NCI-H2081 treated with DMSO at 0.1 percent for 48 hours (cell line): ENCODE measurements around the gene POFUT2.
"Not testable (repeated sequence)": the region's sequence is repeated elsewhere in the genome, so short reads cannot be mapped to it uniquely, and the experiment has no call there.

Experiments used
- DNase-seq: peaks from one replicate; lab custom pipeline; 2025; lab: John Stamatoyannopoulos, UW

Gene POFUT2

DNA sequence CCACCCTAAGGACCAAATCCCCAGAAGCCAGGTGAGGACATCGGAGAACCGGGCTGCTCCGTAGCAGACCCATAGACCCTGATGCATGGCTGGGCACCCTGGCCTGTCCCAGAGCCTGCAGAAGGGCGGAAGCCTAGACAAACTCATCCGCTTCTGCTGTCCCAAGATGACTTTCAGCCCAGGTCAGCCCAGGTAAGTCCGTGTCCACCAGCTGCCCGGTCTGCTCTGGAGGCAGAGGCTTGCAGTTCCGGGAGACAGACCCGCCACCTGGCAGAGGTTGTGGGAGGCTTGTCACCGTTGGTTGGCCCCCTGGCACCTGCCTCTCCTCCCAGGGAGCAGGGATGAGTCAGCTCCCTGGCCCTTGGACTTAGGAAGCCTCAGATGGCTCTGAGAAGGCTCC lies 22.8 kb upstream of the POFUT2 start:
- no peak for DNase-seq

- no peak for DNase-seq
Measured at GRCh38 chr21:45309987-45310381, 22.3 kb upstream of the POFUT2 start.

- no peak for DNase-seq
Measured at GRCh38 chr21:45309069-45309986, 21.6 kb upstream of the POFUT2 start.

DNA sequence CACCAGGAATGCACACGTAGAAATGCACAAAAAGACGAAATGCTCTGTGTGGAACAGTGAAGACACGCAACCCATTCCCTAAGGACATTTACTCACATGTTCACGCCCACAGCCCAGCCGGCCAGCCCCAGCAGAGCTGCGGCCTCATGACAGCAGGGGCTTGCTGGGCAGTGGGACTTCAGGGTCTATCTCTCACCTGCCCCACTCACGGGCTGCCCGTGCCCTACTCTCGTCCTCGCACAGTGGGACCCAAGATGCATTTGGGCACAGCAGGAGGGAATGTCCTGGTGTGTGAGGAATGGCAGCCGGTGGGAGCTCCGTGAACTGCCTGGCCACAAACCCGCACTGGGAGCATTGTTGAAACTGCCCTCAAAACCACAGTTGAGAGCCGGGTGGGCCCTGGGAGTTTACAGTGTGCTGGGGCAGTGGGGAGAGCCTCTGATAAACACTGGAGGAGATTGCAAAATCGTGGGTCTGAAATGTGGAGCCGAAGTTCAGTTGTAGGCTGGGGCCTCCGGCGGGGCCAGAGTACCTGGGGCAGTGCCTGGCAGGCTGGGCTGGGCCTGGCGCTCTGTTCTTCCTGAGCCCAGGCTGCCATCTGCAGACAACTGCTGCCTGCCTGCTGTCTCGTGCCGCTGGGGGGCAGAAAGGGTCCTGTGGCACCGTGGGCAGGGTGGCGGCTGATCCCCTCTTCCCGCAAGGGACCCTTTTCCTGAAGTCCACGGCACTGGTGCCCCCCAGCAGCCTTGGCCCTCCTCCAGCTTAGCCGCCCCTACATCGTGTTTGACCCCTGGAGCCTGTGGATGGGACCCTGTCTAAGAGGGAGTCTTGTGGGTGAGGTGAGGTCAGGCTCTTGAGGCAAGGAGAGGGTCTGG lies 20.7 kb upstream of the POFUT2 start:
- DNase-seq = no peak

- not testable (repeated sequence) for DNase-seq
Measured at GRCh38 chr21:45307597-45308158, 20.0 kb upstream of the POFUT2 start.

DNA sequence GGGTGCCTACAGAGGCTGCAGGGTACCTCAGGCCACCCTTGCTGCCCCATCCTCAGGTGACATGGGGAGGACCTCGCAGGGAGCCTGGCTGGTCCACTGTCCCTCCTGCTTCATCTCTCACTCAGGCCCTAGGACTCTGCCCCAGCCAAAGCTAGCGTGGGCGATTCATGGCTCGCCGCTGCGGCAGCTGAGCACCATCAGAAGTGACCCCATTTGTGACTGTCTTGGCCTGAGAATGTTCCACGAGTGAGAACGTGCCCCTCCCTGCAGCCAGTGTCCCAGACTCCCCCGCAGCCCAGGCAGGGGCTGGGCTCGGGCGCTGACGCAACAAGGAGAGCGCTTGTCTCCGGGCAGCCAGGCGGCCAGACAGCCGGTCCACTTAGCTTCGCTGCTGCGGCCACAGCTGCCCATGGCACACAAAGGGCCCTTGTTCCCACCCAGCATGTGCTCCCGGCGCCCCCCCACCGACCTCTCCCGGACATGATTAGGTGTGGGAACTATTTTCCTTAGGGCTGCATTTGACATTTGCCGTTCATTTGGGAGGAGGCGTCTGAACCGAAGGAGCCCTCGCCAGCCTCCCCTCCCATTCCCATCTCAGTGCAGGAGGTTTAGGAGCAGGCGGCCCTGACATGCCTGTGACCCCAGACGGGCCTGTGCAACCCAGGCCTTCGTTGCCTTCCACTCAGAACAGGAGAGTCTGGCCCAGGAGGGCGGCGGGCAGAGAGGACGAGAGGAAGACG lies 19.3 kb upstream of the POFUT2 start:
- DNase-seq = no peak

- DNase-seq = no peak
Measured at GRCh38 chr21:45306453-45306831, 18.7 kb upstream of the POFUT2 start.

DNA sequence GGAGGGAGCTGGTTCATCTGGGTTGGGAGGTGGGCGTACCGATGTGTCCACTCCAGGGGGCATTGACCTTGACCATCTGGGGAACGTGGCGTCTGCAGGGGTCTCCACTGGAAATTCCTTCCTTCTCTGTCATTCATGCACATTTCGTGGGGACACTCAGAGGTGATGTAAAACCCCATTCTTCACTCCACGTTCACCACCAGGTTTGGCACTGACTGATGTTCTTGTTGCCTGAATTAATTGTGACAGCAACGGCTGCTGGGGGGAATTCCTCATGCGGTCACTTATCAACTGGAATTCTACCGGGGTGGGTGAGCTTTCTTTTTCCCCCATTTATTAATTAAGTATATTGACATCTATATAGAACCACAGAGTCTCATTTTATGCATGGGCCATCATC lies 18.1 kb upstream of the POFUT2 start:
- no peak for DNase-seq

GRCh38 chr21:45304945-45305344 lies 17.2 kb upstream of the POFUT2 start:
- no peak for DNase-seq

- no peak for DNase-seq
Measured at GRCh38 chr21:45304476-45304830, 16.8 kb upstream of the POFUT2 start.

DNA sequence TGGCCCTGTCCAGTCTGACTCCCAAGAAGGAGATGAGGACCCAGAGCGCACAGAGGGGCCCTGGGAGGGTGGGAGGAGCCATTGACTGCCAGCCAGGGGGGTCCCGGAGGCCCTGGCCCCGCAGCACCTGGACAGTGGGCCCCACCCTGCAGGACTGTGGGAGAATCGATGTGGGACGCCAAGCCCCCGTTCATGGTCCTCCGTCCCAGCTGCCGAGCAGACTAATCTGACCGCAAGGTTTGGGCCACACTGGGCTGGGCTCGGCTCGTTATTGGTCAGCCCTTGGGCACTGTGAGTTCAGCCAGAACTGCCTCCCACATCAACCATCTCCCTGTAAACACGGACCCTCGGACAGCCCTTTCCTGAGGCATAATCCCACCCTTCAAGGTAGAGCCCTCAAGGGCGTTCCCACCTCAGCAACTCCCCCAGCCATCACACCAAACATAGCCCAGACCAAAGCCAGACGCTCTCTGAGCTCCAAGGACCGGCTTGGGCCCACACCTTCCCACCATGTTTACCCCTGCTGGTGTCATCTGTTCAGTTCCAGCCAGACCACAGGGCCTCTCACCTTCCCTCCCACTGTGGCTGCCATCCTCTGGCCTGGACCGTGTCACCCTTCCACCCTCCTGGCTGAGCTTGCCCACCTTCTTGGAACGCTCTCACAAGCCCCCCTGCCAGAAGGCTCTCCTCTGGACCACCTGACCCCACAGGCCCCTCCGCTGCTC lies 16.2 kb upstream of the POFUT2 start:
- DNase-seq = no peak

DNA sequence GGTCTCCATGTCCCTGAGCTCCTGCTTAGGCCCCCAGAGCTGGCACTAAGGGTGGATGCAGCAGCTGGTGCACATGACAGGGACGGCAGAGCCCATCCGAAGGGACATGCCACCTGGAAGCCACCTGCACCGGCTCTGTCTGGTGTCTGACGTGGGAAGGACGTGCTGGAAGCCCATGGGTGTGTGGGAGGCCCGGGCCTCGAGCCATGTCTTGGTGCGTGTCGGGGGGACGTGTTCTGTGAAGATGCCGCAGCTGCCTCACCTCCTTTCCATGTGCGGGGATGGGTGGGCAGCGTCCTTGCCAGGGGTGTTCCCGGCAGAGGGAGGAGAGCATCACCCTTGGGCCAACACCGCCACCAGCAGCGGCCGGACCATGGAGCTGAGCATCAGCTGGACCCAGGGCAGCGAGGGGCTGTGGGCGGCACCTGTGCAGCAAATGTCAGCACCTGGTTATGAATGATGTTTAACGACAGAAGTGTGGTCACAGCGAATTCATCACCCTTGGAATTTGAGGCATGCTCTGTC lies 15.5 kb upstream of the POFUT2 start:
- no peak for DNase-seq

DNA sequence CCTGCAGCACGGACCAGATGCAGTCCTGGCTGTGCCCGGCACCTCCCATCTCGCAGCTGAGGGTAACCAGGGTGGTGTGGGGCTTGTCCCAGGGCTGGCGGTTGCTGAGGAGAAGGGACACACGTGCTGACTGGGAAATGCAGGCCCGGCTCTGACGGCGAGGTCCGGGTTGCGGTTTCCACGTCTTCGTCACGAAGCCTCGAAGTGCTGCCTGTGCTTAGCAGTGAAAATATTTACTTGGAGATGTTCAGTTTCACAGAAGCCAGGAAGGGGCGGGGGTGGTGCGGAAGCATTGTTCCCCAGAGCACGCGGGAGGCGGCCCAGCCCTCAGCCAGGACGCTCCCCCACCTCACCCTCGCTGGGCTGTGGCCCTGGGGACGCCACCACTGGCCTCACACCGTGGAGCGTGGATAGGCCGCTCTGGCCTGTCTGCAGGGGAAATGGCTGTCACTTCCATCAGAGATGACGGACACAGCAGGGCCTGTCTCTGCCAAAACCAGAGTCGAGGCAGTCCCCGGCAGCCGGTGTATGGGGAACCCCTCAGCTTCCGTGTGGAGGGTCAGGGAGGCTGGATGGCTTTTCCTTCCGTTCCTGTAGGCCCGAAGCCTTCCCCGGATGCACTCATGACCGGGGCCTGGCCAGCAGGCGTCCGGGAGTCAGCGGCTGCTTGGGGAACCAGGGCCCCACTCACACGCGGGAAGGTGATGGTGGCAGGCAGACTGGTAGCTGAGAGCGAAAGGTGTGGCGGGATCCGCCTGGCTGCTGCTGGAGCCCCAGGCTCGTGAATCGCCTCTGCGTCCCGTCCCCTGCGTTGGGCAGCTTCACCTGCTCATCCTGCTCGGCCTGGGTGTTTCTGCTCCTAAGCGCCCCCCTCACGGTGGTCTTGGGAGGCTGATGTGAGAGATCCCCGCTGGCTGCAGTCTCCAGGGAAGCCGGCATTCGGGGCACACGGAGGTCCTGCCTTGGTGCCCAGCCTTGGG lies 14.7 kb upstream of the POFUT2 start:
- no peak for DNase-seq

GRCh38 chr21:45301521-45302081 lies 13.9 kb upstream of the POFUT2 start:
- DNase-seq = no peak

DNA sequence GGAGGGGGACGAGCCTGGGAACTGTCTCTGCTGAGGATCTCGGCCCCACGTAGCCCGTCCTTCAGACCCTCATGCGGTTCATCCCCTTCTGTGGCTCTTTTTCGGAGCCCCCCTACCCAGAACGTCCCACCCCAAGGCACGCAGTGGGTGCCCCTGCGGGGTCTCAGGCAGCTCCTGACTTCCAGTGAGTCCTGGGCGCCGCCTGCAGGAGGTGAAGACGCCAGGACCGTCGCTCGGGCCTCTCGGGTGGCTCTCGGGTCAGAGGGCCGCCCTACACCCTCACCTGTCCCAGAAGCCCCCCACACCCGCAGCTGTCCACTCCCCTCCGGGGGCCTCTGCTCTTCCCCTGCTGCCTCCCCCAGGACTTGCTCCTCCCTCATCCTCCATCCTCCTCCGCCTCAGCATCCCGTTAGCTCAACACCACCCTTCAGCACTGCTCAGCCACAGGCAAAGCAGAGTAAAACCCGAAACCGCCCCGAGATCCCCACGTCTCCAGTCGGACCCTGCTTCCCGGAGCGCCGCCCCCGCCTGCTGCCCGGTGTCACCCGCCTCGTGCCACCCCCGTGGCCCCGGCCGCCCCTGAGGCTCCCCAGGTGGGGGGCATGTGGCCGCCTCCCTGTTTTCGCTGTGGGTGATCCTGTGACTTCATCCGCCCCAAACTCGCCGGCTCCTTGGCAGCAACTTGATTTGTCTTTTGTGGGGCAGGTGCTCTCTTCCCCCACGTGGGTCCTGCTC lies 13.3 kb upstream of the POFUT2 start:
- no peak for DNase-seq

GRCh38 chr21:45299864-45300785 lies 12.4 kb upstream of the POFUT2 start:
- no peak for DNase-seq

DNA sequence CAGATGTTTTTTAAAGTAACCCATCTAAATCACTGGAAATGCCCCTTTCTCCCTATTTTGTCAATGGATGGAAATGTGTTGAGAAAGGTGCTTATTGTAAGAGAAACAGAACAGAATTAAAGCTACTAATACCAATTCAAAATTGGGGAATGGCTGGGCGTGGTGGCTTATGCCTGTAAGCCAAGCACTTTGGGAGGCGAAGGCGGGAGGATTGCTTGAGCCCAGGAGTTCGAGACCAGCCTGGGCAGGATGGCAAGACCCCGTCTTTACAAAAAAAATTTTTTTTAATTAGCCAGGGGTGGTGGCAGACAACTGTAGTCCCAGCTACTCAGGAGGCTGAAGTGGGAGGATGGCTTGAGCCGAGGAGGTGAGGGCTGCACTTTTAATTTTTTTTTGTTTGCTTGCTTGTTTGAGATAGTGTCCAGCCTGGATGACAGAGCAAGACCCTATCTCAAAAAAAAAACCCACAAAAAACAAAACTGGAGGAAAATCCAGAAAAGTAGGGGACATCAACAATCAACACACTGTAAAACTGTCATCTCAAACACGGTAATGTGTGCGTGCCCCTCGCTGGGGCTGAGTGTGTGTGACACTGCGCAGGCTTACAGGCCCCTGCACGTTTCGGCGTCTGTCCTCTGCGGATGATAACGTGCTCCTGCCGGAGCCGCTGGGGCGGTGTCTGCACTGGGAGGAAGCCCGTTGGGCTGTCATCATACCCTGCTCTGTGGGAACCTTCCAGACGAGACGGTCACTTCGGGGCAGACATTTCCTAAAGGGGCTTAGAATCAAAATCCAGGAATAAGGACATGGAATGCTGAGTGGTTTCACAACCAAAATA lies 11.6 kb upstream of the POFUT2 start:
- no peak for DNase-seq
